NCI-H446 (cell line): ENCODE measurements around the gene CNST.
"Not testable (repeated sequence)": the region's sequence is repeated elsewhere in the genome, so short reads cannot be mapped to it uniquely, and the experiment has no call there.

Experiments used
- DNase-seq, 2 experiments: peaks; one replicate each; lab custom pipeline; 2025; lab: John Stamatoyannopoulos, UW

CNST gene

GRCh38 chr1:246709835-246710234 is 143.6 kb downstream of the CNST start:
- no peak for DNase-seq

GRCh38 chr1:246711548-246712003 is 145.3 kb downstream of the CNST start:
- no peak for DNase-seq

DNA sequence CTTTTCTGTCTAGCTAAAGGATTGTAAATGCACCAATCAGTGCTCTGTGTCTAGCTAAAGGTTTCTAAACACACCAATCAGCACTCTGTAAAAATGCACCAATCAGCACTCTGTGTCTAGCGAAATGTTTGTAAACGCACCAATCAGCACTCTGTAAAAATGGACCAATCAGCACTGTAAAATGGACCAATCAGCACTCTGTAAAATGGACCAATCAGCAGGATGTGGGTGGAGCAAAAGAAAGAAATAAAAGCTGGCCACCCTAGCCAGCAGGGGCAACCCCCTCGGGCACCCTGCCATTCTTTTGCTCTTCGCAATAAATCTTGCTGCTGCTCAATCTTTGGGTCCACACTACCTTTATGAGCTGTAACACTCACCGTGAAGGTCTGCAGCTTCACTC is 146.2 kb downstream of the CNST start:
- DNase-seq, result not testable (repeated sequence)
